Stimulated activated memory B cell treated with anti-CD40 and anti-IgM and Interleukin-4, amounts not matched to agents 10 μg/mL and 1 μg/mL and 100 μg/mL, for 72 hours (primary cell): ENCODE measurements around the gene SPDYE3.
"Not testable (repeated sequence)": the region's sequence is repeated elsewhere in the genome, so short reads cannot be mapped to it uniquely, and the experiment has no call there.

ENCODE experiments used
- ATAC-seq: fragments of 150-1000 bp; cut with Tn5 transposase; 2 replicates; pipeline ENCODE4 v1.10.0; 2021
- H3K27ac Mint-ChIP-seq: one replicate; pipeline ENCODE4 v1.8.0; 2022; ENCODE audit warnings: mild to moderate bottlenecking, mixed read lengths
- H3K27me3 Mint-ChIP-seq: one replicate; pipeline ENCODE4 v1.8.0; 2022; ENCODE audit warnings: mixed read lengths
- H3K36me3 Mint-ChIP-seq: one replicate; pipeline ENCODE4 v1.8.0; 2022; ENCODE audit warnings: mixed read lengths
- H3K4me1 Mint-ChIP-seq: one replicate; pipeline ENCODE4 v1.8.0; 2022; ENCODE audit warnings: mixed read lengths
- H3K4me3 Mint-ChIP-seq: one replicate; pipeline ENCODE4 v1.8.0; 2022; ENCODE audit warnings: mild to moderate bottlenecking, moderate library complexity, mixed read lengths
- H3K9me3 Mint-ChIP-seq: one replicate; pipeline ENCODE4 v1.8.0; 2022; ENCODE audit warnings: mixed read lengths

Gene SPDYE3

GRCh38 chr7:100307402-100307801 lies at the start of gene SPDYE3:
TSS of gene SPDYE3 (plus strand) at chr7:100307702. CDS start at chr7:100307886, 184 bp downstream.
- not testable (repeated sequence) for ATAC-seq, H3K9me3 Mint-ChIP-seq, H3K27me3 Mint-ChIP-seq, H3K4me3 Mint-ChIP-seq, H3K27ac Mint-ChIP-seq, H3K4me1 Mint-ChIP-seq
- peaks cover 12% of the 10 kb centered on the region for H3K36me3 Mint-ChIP-seq

DNA sequence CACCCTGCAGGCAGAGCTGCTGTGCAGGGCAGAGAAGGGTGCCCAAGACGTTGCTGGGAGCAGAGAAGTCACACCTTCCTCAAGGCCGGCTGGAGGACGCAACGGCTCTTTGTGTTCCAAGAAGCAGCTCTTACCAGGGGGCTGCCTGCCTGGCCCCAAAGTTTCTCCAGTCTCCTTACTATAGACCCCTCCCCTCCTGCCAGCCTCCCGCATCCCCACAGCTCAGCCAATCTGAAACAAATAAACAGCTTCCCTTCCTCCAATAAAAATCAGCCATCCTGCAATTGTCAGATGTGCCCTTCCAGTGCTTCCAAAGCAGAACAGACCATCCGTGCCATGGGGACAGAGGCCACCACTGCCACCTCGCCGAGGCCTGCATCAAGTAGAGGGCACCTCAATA lies 47.5 kb upstream of the SPDYE3 start:
- H3K4me1 Mint-ChIP-seq, H3K4me3 Mint-ChIP-seq, ATAC-seq, H3K36me3 Mint-ChIP-seq, H3K27ac Mint-ChIP-seq, H3K9me3 Mint-ChIP-seq, H3K27me3 Mint-ChIP-seq: not testable (repeated sequence)

- H3K27me3 Mint-ChIP-seq, H3K4me3 Mint-ChIP-seq, ATAC-seq, H3K9me3 Mint-ChIP-seq, H3K27ac Mint-ChIP-seq, H3K36me3 Mint-ChIP-seq: not testable (repeated sequence)
- peaks cover 17% of the 10 kb centered on the region for H3K4me1 Mint-ChIP-seq
These were observed 44.6 kb upstream of the SPDYE3 start for GRCh38 chr7:100262896-100263295.

- not testable (repeated sequence) for H3K27me3 Mint-ChIP-seq, H3K36me3 Mint-ChIP-seq, ATAC-seq, H3K9me3 Mint-ChIP-seq, H3K27ac Mint-ChIP-seq, H3K4me3 Mint-ChIP-seq
- H3K4me1 Mint-ChIP-seq: peaks cover 17% of the 10 kb centered on the region
These were observed 43.3 kb upstream of the SPDYE3 start for GRCh38 chr7:100264223-100264622.

DNA sequence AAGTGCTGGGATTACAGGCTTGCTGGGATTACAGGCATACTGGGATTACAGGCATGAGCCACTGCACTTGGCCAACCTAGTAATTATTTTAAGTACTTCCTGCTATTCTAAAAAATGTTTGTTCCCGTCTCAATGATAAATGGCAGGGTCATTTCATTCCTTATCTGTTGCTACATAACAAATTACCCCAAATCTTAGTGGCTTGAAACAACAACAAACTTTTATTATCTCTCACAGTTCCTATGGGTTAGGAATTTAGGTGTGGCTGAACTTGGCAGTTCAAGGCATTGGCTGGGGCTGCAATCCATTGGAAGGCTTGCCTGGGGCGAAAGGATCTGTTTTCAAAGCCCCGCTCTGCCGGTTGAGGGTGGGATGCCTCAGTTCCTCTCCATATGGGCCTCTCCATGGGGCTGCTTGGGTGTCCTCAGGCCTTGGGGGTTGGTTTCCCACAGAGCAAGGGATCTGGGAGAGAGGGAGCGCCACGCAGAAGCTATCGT lies 42.8 kb upstream of the SPDYE3 start:
- not testable (repeated sequence) for H3K9me3 Mint-ChIP-seq, H3K36me3 Mint-ChIP-seq, H3K27me3 Mint-ChIP-seq, ATAC-seq, H3K27ac Mint-ChIP-seq, H3K4me3 Mint-ChIP-seq
- H3K4me1 Mint-ChIP-seq: peaks cover 19% of the 10 kb centered on the region

- not testable (repeated sequence) for H3K9me3 Mint-ChIP-seq
- H3K4me1 Mint-ChIP-seq: peaks cover 27% of the 10 kb centered on the region
These were observed 41.7 kb upstream of the SPDYE3 start for GRCh38 chr7:100265851-100266250.

DNA sequence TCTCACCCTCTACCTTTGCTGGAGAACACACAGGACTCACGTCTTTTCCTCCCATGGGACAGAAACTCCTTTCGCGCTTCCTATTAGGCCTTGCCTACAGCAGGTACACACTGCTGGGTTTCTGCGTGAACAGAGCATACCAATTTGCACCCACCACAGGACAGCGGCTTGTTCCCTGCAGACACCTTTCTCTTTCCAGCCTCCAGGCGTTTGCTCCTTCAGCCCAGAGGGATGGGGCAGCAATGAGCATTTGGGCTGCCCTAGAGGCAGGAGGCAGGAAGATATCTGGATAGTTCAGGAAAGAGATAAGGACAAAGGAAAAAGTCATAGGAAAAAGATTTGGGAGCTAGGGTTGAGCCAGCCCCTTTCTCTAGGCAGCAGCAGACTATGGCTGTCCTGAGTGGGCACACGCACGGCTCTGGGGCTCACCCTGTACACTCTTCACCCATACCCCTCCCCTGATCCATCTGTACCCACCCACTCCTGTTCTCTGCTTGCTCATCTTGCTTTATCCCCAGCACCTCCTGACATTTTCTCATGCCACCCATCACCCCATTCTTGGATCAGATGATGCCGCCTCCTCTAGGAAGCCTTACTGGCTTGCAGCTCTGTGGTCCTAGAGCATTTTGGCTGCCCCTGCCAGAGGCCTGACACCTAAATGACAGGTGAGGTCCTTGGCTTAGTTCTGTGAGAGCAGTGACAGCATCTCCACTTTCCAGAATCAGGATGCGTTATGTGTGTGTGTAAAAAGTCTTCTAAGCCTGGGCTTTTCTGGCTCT lies 40.7 kb upstream of the SPDYE3 start:
- Mint-ChIP-seq H3K4me1 (peaks cover 32% of the 10 kb centered on the region), H3K27ac (no peak overlapping the region), H3K27me3 (no peaks in the 10 kb centered on the region)

More at GRCh38 chr7:100265851-100266250, 41.7 kb upstream of the SPDYE3 start:
- H3K27me3 Mint-ChIP-seq, H3K27ac Mint-ChIP-seq, ATAC-seq, H3K4me3 Mint-ChIP-seq, H3K36me3 Mint-ChIP-seq: not testable (repeated sequence)

GRCh38 chr7:100267648-100268047 lies 39.9 kb upstream of the SPDYE3 start:
- no peak overlapping the region for H3K27ac Mint-ChIP-seq
- peaks cover 38% of the 10 kb centered on the region for H3K4me1 Mint-ChIP-seq
- no peak for ATAC-seq
- H3K27me3 Mint-ChIP-seq: no peaks in the 10 kb centered on the region
- H3K9me3 Mint-ChIP-seq: no peaks in the 10 kb centered on the region
- H3K4me3 Mint-ChIP-seq: no peak overlapping the region
- H3K36me3 Mint-ChIP-seq: no peaks in the 10 kb centered on the region

More for the DNA sequence above, 40.7 kb upstream of the SPDYE3 start:
- peaks cover 6% of the 10 kb centered on the region for H3K36me3 Mint-ChIP-seq
- ATAC-seq: no peak
- H3K9me3 Mint-ChIP-seq: no peaks in the 10 kb centered on the region
- no peak overlapping the region for H3K4me3 Mint-ChIP-seq

- not testable (repeated sequence) for H3K4me3 Mint-ChIP-seq, H3K27me3 Mint-ChIP-seq, H3K36me3 Mint-ChIP-seq, H3K27ac Mint-ChIP-seq, H3K9me3 Mint-ChIP-seq, ATAC-seq
- H3K4me1 Mint-ChIP-seq: peaks cover 40% of the 10 kb centered on the region
These were observed 38.6 kb upstream of the SPDYE3 start for GRCh38 chr7:100268882-100269281.

- H3K27ac Mint-ChIP-seq, H3K36me3 Mint-ChIP-seq, ATAC-seq, H3K27me3 Mint-ChIP-seq, H3K9me3 Mint-ChIP-seq, H3K4me3 Mint-ChIP-seq: not testable (repeated sequence)
- peaks cover 40% of the 10 kb centered on the region for H3K4me1 Mint-ChIP-seq
These were observed 38.0 kb upstream of the SPDYE3 start for GRCh38 chr7:100269306-100270045.

DNA sequence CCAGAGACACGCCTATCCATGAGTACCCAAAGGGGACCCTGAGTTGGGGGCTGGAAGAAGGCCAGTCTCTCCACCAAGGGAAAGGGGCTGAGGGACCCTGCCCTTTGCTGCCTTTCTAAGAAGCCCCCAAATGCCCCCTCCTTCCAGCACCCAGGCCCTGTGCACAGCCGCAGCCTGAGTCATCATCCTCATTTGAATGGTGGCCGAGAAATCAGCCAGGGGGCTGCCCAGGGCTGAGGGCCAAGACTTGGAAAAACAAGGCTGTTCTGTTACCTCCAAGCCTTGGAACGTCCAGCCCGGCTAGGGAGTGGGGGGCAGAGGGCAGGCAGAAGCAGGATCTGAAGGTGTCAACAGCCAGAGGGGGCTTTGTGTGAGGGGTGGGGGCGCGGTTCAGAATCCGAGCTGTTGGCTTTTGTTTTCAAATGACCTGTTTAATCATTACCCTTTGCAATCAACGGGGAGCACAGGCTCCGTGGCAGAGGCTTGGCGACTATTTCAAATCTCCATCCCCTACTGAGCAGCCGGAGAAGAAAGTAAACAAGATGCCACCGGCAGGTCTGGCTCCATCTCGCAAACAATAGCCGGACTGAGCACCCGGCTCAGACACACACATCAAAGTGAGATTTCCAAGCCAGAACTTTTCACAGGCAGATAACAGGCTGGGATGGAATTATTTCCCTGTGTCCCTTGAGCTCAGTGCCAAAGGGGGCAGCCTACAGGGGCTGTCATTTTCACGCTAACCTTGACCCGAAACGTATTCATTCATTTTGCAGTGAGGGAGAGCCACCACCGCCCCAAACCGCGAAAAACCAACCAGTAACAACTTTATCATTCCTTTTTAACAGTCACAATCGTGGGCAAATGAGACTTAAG lies 37.2 kb upstream of the SPDYE3 start:
- H3K27me3 Mint-ChIP-seq, H3K36me3 Mint-ChIP-seq, H3K9me3 Mint-ChIP-seq, H3K27ac Mint-ChIP-seq, H3K4me3 Mint-ChIP-seq, ATAC-seq: not testable (repeated sequence)
- H3K4me1 Mint-ChIP-seq: peaks cover 46% of the 10 kb centered on the region

DNA sequence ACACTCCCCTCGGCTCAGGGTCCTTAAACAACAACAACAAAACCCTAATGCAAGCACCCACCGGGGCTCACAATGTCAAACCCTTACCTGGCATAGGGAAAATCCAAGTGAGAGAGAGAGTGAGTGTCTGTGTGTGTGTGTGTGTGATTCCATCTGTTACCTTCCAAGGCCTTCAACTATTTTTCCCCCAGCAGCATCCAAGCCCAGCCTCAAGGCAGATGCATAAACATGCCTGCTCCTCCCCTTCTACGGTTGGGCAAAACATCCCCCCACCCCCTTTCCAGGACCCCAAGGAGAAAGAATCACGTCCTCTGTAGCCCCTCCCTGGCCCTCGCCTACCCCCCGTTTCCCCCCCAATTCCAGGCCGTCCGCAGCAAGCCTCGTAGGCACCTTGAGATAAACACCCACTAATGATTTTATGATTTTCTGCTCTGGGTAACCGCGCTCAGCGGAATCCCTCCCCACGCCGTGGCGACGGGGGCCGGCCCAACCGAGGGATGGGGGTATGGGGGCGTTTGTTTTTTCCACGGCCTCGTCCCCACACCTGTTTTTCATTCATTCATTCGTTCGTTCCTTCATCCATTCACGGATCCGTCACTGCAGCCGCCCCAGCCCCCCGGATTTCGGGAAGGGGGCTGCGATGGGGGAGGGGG lies 36.4 kb upstream of the SPDYE3 start:
- not testable (repeated sequence) for H3K36me3 Mint-ChIP-seq, ATAC-seq, H3K9me3 Mint-ChIP-seq, H3K27me3 Mint-ChIP-seq
- peak overlapping the region; percentile 68 for H3K4me3 Mint-ChIP-seq
- peak overlapping the region; percentile 79 for H3K27ac Mint-ChIP-seq
- peaks cover 47% of the 10 kb centered on the region for H3K4me1 Mint-ChIP-seq

GRCh38 chr7:100271716-100272537 lies 35.6 kb upstream of the SPDYE3 start:
- Mint-ChIP-seq H3K27ac (peak overlapping the region; percentile 79), H3K36me3 (peaks cover 6% of the 10 kb centered on the region), H3K9me3 (no peaks in the 10 kb centered on the region), H3K4me3 (peak overlapping the region; percentile 83), H3K4me1 (peaks cover 39% of the 10 kb centered on the region), H3K27me3 (no peaks in the 10 kb centered on the region)
- ATAC-seq: peak; percentile 96

GRCh38 chr7:100272538-100272902 lies 35.0 kb upstream of the SPDYE3 start:
- not testable (repeated sequence) for H3K27me3 Mint-ChIP-seq, H3K9me3 Mint-ChIP-seq, H3K36me3 Mint-ChIP-seq, ATAC-seq
- Mint-ChIP-seq H3K27ac (peak overlapping the region; percentile 79), H3K4me1 (peaks cover 36% of the 10 kb centered on the region), H3K4me3 (peak overlapping the region; percentile 83)
